ENCODE results near the gene SMIM36. TPM values are rescaled to one million over a fixed set of nuclear protein-coding genes. Genes with fewer than 3 reads are reported as not detected.

Gene SMIM36
- polyA plus RNA-seq, 3 donors = not detected

DNA sequence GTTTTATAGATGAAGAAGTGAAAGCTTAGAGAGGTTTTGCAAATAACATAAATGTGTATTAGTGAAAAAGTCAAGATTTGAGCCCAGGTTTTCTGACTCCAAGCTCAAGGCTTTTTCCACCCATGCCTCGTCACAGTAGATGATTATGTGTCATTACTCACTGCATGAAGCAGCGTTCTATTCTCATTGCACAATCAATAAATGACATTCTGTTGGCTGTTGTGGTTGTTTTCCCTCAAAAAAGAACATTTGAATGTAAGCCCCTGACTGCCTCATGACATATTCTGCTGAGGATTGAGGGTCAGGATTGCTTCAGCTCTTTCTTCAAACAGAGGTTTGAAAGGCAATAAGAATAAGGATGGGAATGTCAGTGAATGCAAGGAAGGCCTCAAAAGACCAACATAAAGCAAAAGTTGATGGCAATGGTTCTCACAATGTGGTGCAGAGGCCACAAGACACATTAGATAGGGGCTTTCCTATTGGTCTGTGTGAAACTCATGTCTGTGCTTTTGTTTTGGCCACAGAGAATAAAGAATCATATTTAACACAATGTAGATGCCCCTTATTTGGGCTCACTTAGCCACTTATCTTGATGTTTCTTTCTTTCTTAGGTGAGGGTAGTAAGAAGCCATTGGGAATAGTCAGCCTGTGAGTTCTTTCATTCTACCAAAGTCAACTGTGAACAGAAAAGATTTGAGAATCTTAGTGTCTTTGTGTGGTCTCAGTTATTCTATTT, 84.2 kb downstream of the SMIM36 start:
- no peaks in the 10 kb centered on the region for H3K36me3 Mint-ChIP-seq
- DNase-seq = peak in 1 of 3 donors; percentile 46
- H3K27me3 Mint-ChIP-seq (ENCODE audit: low read depth in 3 of 3) = peaks cover 8 to 23% (median 17%) of the 10 kb centered on the region in 3 donors
- no peak overlapping the region for H3K4me2 ChIP-seq (replicated peaks; ENCODE audit: extremely low read depth, low read length, poor library complexity, severe bottlenecking)
- no peaks in the 10 kb centered on the region for H3K9me3 Mint-ChIP-seq
- peaks cover 5 to 16% of the 10 kb centered on the region in 2 donors for H3K27me3 ChIP-seq (ENCODE audit: control insufficient read depth in 2 of 2, insufficient read depth in 2 of 2, low read length in 2 of 2)
- H3K4me3 ChIP-seq (replicated peaks in 1 of 3; ENCODE audit: low read depth in 2 of 3, low read length in 3 of 3) = no peak overlapping the region
- peaks cover 3% of the 10 kb centered on the region for H3K4me1 Mint-ChIP-seq
- no peaks in the 10 kb centered on the region for H3K79me2 ChIP-seq (ENCODE audit: insufficient read depth, low read length)
- WGBS (ENCODE audit: insufficient coverage) = no CpG with 5 or more reads among the region's 2 CpGs
- H3K27ac ChIP-seq (ENCODE audit: low read depth in 1 of 2, low read length in 2 of 2) = no peak overlapping the region
- H3K4me3 Mint-ChIP-seq = no peak overlapping the region
- intact Hi-C loops (cut with micrococcal nuclease) = no loop called here
- peaks cover 4% of the 10 kb centered on the region in 2 donors for H3K4me1 ChIP-seq (ENCODE audit: control insufficient read depth in 1 of 2, insufficient read depth in 2 of 2, low read length in 2 of 2)
- H4K20me1 ChIP-seq (ENCODE audit: insufficient read depth, low read length) = no peaks in the 10 kb centered on the region
- H3K36me3 ChIP-seq (replicated peaks in 1 of 2; ENCODE audit: control insufficient read depth in 1 of 2, insufficient read depth in 2 of 2, low read length in 2 of 2) = no peaks in the 10 kb centered on the region
- no peak overlapping the region for H3K27ac Mint-ChIP-seq
- no peaks in the 10 kb centered on the region for H3K9me3 ChIP-seq (replicated peaks in 1 of 2; ENCODE audit: control insufficient read depth in 1 of 2, insufficient read depth in 1 of 2, low read length in 2 of 2)
- TF ChIP-seq, protein P1, sequence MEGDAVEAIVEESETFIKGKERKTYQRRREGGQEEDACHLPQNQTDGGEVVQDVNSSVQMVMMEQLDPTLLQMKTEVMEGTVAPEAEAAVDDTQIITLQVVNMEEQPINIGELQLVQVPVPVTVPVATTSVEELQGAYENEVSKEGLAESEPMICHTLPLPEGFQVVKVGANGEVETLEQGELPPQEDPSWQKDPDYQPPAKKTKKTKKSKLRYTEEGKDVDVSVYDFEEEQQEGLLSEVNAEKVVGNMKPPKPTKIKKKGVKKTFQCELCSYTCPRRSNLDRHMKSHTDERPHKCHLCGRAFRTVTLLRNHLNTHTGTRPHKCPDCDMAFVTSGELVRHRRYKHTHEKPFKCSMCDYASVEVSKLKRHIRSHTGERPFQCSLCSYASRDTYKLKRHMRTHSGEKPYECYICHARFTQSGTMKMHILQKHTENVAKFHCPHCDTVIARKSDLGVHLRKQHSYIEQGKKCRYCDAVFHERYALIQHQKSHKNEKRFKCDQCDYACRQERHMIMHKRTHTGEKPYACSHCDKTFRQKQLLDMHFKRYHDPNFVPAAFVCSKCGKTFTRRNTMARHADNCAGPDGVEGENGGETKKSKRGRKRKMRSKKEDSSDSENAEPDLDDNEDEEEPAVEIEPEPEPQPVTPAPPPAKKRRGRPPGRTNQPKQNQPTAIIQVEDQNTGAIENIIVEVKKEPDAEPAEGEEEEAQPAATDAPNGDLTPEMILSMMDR (IDR thresholded peaks at IDR 0.05) = no peak
- no peak overlapping the region for H3K9ac ChIP-seq (ENCODE audit: insufficient read depth, low read length, poor library complexity, severe bottlenecking)
- no peak overlapping the region for H2AFZ ChIP-seq (ENCODE audit: insufficient read depth, low read depth, low read length, poor library complexity, severe bottlenecking)

DNA sequence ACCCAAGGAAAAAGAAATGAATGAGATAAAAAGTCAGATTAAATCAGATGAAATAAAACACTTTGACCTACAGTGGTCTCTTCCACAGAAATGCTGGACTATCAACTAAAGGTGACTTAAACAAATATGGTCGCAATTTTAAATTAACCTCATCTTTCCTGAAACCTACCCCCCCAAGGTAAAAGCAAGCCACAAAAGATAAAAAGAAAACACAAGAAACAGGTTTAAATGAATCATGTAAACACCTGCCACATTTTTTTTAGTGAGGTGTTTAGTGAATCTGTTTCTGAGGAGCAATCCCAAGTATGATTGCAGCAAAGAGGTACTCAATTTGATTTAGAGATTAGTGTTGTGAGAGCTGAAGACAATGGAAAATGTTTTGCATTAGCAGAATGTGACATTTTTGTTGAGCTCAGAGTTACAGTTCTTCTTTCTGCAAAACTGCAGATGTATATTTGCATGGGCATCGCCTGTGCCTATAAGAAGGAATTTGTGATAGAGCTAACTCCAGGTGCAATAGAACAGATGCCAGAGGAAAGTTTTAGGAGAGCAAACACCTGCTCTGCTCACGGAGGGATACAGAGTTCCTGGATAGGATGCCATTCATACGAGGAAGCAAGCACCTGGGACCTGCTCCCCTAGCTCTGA, 86.2 kb downstream of the SMIM36 start:
- Histone ChIP-seq H2AFZ (ENCODE audit: insufficient read depth, low read depth, low read length, poor library complexity, severe bottlenecking) (no peak overlapping the region), H3K27me3 (ENCODE audit: control insufficient read depth in 2 of 2, insufficient read depth in 2 of 2, low read length in 2 of 2) (peaks cover 5 to 16% of the 10 kb centered on the region in 2 donors), H4K20me1 (ENCODE audit: insufficient read depth, low read length) (no peaks in the 10 kb centered on the region), H3K9ac (ENCODE audit: insufficient read depth, low read length, poor library complexity, severe bottlenecking) (no peak overlapping the region), H3K27ac (ENCODE audit: low read depth in 1 of 2, low read length in 2 of 2) (no peak overlapping the region), H3K4me2 (replicated peaks; ENCODE audit: extremely low read depth, low read length, poor library complexity, severe bottlenecking) (no peak overlapping the region), H3K79me2 (ENCODE audit: insufficient read depth, low read length) (peaks cover 8% of the 10 kb centered on the region), H3K9me3 (replicated peaks in 1 of 2; ENCODE audit: control insufficient read depth in 1 of 2, insufficient read depth in 1 of 2, low read length in 2 of 2) (no peaks in the 10 kb centered on the region), H3K4me1 (ENCODE audit: control insufficient read depth in 1 of 2, insufficient read depth in 2 of 2, low read length in 2 of 2) (peaks cover 15 to 20% of the 10 kb centered on the region in 2 donors), H3K36me3 (replicated peaks in 1 of 2; ENCODE audit: control insufficient read depth in 1 of 2, insufficient read depth in 2 of 2, low read length in 2 of 2) (no peaks in the 10 kb centered on the region), H3K4me3 (replicated peaks in 1 of 3; ENCODE audit: low read depth in 2 of 3, low read length in 3 of 3) (no peak overlapping the region)
- 78% methylated on average over 3 of the region's 4 CpGs for WGBS (ENCODE audit: insufficient coverage)
- peak overlapping the region in 1 of 2 donors; percentile 23 for H3K4me3 Mint-ChIP-seq
- TF ChIP-seq, protein P1 (IDR thresholded peaks at IDR 0.05) = no peak
- H3K4me1 Mint-ChIP-seq = peaks cover 12% of the 10 kb centered on the region
- peaks cover 8 to 21% (median 17%) of the 10 kb centered on the region in 3 donors for H3K27me3 Mint-ChIP-seq (ENCODE audit: low read depth in 3 of 3)
- DNase-seq = no peak
- H3K9me3 Mint-ChIP-seq = no peaks in the 10 kb centered on the region
- H3K36me3 Mint-ChIP-seq = no peaks in the 10 kb centered on the region
- intact Hi-C loops (cut with micrococcal nuclease) = no loop called here
- H3K27ac Mint-ChIP-seq = no peak overlapping the region
